Retinal pigment epithelial cell (primary cell): ENCODE measurements around the gene PRPSAP1.

Experiments used
- DNase-seq: peaks from one replicate; pipeline ENCODE4 v3.0.0-alpha.2; 2010; ENCODE audit warnings: low read depth
- H3K4me3 ChIP-seq: 2 replicates; pipeline ENCODE4 v1.5.1; 2011; ENCODE audit warnings: mild to moderate bottlenecking, low read length, control low read depth, moderate library complexity
- TF ChIP-seq, protein P1 (sequence below): conservative IDR thresholded peaks from 2 replicates; pipeline ENCODE4 v1.5.1; 2011; ENCODE audit warnings: low read depth, low read length, control low read depth, inconsistent platforms

Gene PRPSAP1

GRCh38 chr17:76296186-76296585 lies 57.5 kb downstream of the PRPSAP1 start:
- no peak overlapping the region for H3K4me3 ChIP-seq
- TF ChIP-seq, protein P1, sequence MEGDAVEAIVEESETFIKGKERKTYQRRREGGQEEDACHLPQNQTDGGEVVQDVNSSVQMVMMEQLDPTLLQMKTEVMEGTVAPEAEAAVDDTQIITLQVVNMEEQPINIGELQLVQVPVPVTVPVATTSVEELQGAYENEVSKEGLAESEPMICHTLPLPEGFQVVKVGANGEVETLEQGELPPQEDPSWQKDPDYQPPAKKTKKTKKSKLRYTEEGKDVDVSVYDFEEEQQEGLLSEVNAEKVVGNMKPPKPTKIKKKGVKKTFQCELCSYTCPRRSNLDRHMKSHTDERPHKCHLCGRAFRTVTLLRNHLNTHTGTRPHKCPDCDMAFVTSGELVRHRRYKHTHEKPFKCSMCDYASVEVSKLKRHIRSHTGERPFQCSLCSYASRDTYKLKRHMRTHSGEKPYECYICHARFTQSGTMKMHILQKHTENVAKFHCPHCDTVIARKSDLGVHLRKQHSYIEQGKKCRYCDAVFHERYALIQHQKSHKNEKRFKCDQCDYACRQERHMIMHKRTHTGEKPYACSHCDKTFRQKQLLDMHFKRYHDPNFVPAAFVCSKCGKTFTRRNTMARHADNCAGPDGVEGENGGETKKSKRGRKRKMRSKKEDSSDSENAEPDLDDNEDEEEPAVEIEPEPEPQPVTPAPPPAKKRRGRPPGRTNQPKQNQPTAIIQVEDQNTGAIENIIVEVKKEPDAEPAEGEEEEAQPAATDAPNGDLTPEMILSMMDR, result no peak
- no peak for DNase-seq

- no peak for DNase-seq
- TF ChIP-seq, protein P1, result no peak
- no peak overlapping the region for H3K4me3 ChIP-seq
These were observed 60.6 kb downstream of the PRPSAP1 start for GRCh38 chr17:76293106-76293505.

GRCh38 chr17:76292567-76292966 lies 61.1 kb downstream of the PRPSAP1 start:
- no peak overlapping the region for H3K4me3 ChIP-seq
- no peak for DNase-seq
- TF ChIP-seq, protein P1, result no peak

DNA sequence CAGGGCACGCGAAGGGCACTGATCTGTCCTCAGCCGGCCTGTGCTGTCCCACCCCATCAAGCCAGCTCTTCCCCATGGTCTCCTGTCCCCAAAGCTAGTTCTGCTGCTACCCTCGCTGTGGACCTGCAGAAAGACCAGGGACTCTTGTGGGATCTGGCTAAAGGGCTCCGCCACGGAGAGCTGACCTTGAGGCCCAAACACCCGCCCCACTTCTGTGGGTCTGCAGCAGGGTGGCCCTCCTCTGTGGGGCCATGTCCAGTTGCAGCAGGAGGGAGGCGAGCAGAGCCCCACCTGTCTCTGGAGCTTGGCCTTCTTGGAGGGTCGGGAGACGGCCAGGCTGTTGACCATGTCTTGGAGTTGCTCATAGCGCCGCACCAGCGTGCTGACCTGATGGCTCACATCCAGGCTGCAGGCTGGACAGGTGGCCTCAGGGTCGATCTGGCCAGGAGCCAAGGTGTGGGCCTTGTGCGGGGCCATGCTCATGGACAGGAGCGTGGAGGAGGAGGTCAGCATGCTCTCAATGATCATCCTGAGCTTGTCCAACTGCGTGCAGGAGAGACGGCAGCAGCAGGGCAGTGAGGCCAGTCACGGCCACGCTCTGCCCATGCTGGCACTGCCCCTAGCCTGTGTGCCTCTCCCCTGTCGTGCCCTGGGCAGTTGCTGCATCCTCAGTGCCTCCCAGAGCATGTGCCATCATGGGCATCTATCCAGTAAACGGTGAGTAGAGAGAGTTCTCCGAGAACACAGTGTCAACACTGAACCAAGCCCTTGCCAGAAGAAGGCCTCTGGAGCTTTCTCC lies 71.9 kb downstream of the PRPSAP1 start:
- TF ChIP-seq, protein P1, result no peak
- no peak for DNase-seq
- H3K4me3 ChIP-seq, result no peak overlapping the region

GRCh38 chr17:76280650-76281049 lies 73.1 kb downstream of the PRPSAP1 start:
- H3K4me3 ChIP-seq, result no peak overlapping the region
- DNase-seq, result no peak
- TF ChIP-seq, protein P1, result no peak

- TF ChIP-seq, protein P1, result no peak
- DNase-seq, result no peak
- no peak overlapping the region for H3K4me3 ChIP-seq
These were observed 73.9 kb downstream of the PRPSAP1 start for GRCh38 chr17:76279742-76280287.
